Measurements from ENCODE around the gene MTHFD2.

The MTHFD2 gene

DNA sequence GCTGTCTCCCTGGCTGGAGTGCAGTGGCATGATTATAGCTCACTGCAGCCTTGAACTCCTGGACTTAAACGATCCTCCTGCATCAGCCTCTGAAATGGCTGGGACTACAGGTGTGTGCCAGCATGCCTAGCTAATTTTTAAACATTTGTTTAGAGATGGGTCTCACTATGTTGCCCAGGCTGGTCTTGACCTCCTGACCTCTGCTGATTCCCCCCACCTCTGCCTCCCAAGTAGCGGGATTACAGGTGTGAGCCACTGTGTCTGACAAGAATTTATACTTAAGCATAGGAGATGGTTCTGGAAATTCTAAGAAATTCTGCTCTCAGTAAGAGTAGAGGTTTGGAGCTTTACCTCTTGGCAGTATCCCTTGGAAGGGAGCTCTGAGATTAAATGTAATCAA, 18.2 kb downstream of the MTHFD2 start:
- Histone ChIP-seq H3K27ac (ENCODE audit: low read depth, low read length) (no peak overlapping the region), H3K79me2 (ENCODE audit: control insufficient read depth, low read length) (no peaks in the 10 kb centered on the region; the same call in 1 of the 2 replicates), H4K20me1 (ENCODE audit: control insufficient read depth, insufficient read depth, low read depth, low read length) (peaks cover 19% of the 10 kb centered on the region; the same call in 1 of the 2 replicates), H3F3A (ENCODE audit: control insufficient read depth, insufficient read depth) (peaks cover 36% of the 10 kb centered on the region), H3K27me3 (ENCODE audit: control insufficient read depth, low read length) (no peaks in the 10 kb centered on the region), H3K36me3 (ENCODE audit: control insufficient read depth, low read length) (peaks cover 73% of the 10 kb centered on the region), H3K4me3 (ENCODE audit: low read length) (no peak overlapping the region), H3K4me2 (ENCODE audit: low read length) (no peak overlapping the region), H3K4me1 (ENCODE audit: control insufficient read depth, low read length) (no peaks in the 10 kb centered on the region), H3K9me3 (ENCODE audit: control insufficient read depth, insufficient read depth, low read length) (no peaks in the 10 kb centered on the region), H3K9me2 (replicated peaks; ENCODE audit: control insufficient read depth, low read length) (no peaks in the 10 kb centered on the region)
- TF ChIP-seq EZH2phosphoT487 (IDR thresholded peaks at IDR 0.05; ENCODE audit: borderline replicate concordance, low read length): no peak
- TF ChIP-seq, protein P1, sequence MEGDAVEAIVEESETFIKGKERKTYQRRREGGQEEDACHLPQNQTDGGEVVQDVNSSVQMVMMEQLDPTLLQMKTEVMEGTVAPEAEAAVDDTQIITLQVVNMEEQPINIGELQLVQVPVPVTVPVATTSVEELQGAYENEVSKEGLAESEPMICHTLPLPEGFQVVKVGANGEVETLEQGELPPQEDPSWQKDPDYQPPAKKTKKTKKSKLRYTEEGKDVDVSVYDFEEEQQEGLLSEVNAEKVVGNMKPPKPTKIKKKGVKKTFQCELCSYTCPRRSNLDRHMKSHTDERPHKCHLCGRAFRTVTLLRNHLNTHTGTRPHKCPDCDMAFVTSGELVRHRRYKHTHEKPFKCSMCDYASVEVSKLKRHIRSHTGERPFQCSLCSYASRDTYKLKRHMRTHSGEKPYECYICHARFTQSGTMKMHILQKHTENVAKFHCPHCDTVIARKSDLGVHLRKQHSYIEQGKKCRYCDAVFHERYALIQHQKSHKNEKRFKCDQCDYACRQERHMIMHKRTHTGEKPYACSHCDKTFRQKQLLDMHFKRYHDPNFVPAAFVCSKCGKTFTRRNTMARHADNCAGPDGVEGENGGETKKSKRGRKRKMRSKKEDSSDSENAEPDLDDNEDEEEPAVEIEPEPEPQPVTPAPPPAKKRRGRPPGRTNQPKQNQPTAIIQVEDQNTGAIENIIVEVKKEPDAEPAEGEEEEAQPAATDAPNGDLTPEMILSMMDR (IDR thresholded peaks at IDR 0.05; ENCODE audit: low read depth, low read length, poor library complexity, severe bottlenecking): no peak

DNA sequence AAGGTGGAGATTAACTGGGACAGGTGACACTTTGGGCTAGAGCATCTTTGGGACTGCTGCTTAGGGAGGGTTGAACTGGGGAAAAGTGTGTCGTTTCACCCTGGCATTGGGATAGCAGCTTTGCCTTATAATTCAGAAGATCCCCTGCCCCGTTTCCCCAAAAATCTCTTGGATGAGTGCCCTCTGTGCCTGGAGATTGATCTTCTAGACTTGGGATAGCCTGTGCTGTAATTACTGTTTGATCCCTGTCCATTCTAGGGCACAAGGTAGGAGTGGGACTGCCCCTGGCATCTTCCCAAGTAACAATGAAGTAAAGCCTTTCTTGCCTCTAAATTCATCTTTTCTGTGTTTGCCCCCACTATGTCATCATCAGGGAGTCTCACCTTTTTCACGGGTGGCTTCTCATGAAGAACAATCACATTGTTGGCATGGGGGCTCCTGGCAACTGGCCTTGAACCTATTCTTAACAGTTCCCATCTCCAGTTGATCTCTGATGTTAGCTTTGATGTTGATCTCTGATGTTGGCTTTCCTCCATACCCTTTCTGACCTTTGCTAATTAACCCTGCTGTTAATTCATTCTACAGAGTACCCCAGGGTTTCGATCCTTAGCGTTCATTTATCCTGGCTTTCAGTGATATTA, 21.6 kb downstream of the MTHFD2 start:
- Histone ChIP-seq H3K4me2 (ENCODE audit: low read length) (no peak overlapping the region), H3K27me3 (ENCODE audit: control insufficient read depth, low read length) (no peaks in the 10 kb centered on the region), H3K9me2 (replicated peaks; ENCODE audit: control insufficient read depth, low read length) (no peaks in the 10 kb centered on the region), H3K27ac (ENCODE audit: low read depth, low read length) (no peak overlapping the region), H3K79me2 (ENCODE audit: control insufficient read depth, low read length) (no peaks in the 10 kb centered on the region), H3K9me3 (ENCODE audit: control insufficient read depth, insufficient read depth, low read length) (no peaks in the 10 kb centered on the region), H3F3A (ENCODE audit: control insufficient read depth, insufficient read depth) (peaks cover 43% of the 10 kb centered on the region), H4K20me1 (ENCODE audit: control insufficient read depth, insufficient read depth, low read depth, low read length) (peaks cover 14% of the 10 kb centered on the region; the same call in 1 of the 2 replicates), H3K4me3 (ENCODE audit: low read length) (no peak overlapping the region), H3K36me3 (ENCODE audit: control insufficient read depth, low read length) (peaks cover 42% of the 10 kb centered on the region), H3K4me1 (ENCODE audit: control insufficient read depth, low read length) (no peaks in the 10 kb centered on the region)
- TF ChIP-seq, protein P1 (IDR thresholded peaks at IDR 0.05; ENCODE audit: low read depth, low read length, poor library complexity, severe bottlenecking): no peak
- no peak for TF ChIP-seq EZH2phosphoT487 (IDR thresholded peaks at IDR 0.05; ENCODE audit: borderline replicate concordance, low read length)

DNA sequence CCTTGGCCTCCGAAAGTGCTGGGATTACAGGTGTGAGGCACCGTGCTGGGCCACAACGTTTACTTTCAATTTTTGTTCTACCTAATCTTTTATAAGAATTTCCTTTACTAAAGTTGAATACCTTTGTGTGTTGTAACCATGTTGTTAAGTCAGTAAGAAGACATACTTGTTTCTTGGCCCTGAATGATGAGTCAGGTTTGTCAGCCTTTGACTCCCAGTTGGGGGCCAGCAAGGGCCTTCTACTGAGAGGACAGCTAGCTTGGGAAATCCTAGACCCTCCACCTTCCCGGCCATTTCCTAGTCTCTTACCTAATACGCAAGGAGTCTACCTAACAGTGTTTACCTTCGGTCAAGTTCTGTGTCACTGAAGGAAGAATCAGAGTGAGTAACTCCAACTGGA, 22.7 kb downstream of the MTHFD2 start:
- H3K4me3 ChIP-seq (ENCODE audit: low read length): no peak overlapping the region
- H3K79me2 ChIP-seq (ENCODE audit: control insufficient read depth, low read length): no peaks in the 10 kb centered on the region
- H3K27me3 ChIP-seq (ENCODE audit: control insufficient read depth, low read length): no peaks in the 10 kb centered on the region
- H3K27ac ChIP-seq (ENCODE audit: low read depth, low read length): no peak overlapping the region
- H3K9me3 ChIP-seq (ENCODE audit: control insufficient read depth, insufficient read depth, low read length): no peaks in the 10 kb centered on the region
- peaks cover 14% of the 10 kb centered on the region; the same call in 1 of the 2 replicates for H4K20me1 ChIP-seq (ENCODE audit: control insufficient read depth, insufficient read depth, low read depth, low read length)
- H3K4me1 ChIP-seq (ENCODE audit: control insufficient read depth, low read length): no peaks in the 10 kb centered on the region
- no peak overlapping the region for H3K4me2 ChIP-seq (ENCODE audit: low read length)
- H3K36me3 ChIP-seq (ENCODE audit: control insufficient read depth, low read length): peaks cover 32% of the 10 kb centered on the region
- no peaks in the 10 kb centered on the region for H3K9me2 ChIP-seq (replicated peaks; ENCODE audit: control insufficient read depth, low read length)
- TF ChIP-seq, protein P1 (IDR thresholded peaks at IDR 0.05; ENCODE audit: low read depth, low read length, poor library complexity, severe bottlenecking): no peak
- H3F3A ChIP-seq (ENCODE audit: control insufficient read depth, insufficient read depth): peaks cover 43% of the 10 kb centered on the region

Measured in DOHH2 (cell line).